ENCODE results near the gene DCDC2C. TPM values are rescaled to one million over a fixed set of nuclear protein-coding genes. Genes with fewer than 3 reads are reported as not detected.

The DCDC2C gene
- total and polyA plus RNA-seq, 9 of the 15 experiments (the other 6 are each of a cell fraction or from before 2014, with no cell fraction given): not detected

- Histone ChIP-seq H3K4me3 (no peak overlapping the region), H3K9me3 (replicated peaks; ENCODE audit: control insufficient read depth, insufficient read depth, low read depth, low read length) (no peaks in the 10 kb centered on the region), H3K27me3 (ENCODE audit: control insufficient read depth in 2 of 2, insufficient read depth in 2 of 2, low read length in 2 of 2) (peaks cover 34 to 50% of the 10 kb centered on the region in 2 experiments), H3K4me2 (ENCODE audit: insufficient read depth, low read length) (no peak overlapping the region), H3K9ac (ENCODE audit: insufficient read depth in 1 of 2, low read depth in 2 of 2, low read length in 2 of 2) (no peak overlapping the region), H3K27ac (ENCODE audit: extremely low read depth, low read depth, low read length) (no peak overlapping the region), H3K4me1 (replicated peaks in 1 of 2; ENCODE audit: control insufficient read depth in 2 of 2, insufficient read depth in 2 of 2, low read length in 2 of 2) (peaks cover 0 to 8% of the 10 kb centered on the region in 2 experiments; a peak in 1 of 5 replicates), H2AFZ (ENCODE audit: low read depth, low read length) (no peak overlapping the region), H4K20me1 (replicated peaks; ENCODE audit: control insufficient read depth, insufficient read depth, low read length) (no peaks in the 10 kb centered on the region), H3K79me2 (ENCODE audit: control insufficient read depth, insufficient read depth, low read length) (no peaks in the 10 kb centered on the region), H3K9me1 (ENCODE audit: control insufficient read depth, insufficient read depth, low read length) (no peaks in the 10 kb centered on the region), H3K36me3 (ENCODE audit: control insufficient read depth, insufficient read depth, low read length) (no peaks in the 10 kb centered on the region)
- no peak for ATAC-seq
- ChIA-PET POLR2A (interaction anchor here (0.6 to 1.0 kb wide), 4 partner anchors 128 to 821 kb away, joined by 3 to 5 read pairs (median 4); no protein-coding TSS in a partner anchor), CTCF (ENCODE audit: low intra/inter-chr PET ratio) (no interaction called here)
- no peak for DNase-seq (ENCODE audit: extremely low read depth in 1 of 4, low spot score in 3 of 4)
- 26% methylated on average over 31 of the region's 36 CpGs for WGBS (ENCODE audit: insufficient coverage, low coverage, missing lambda C conversion rate)
- FAIRE-seq: no peak
- in situ Hi-C loops (cut with MboI): loop anchor here (10.0 to 25.0 kb wide), 3 partner anchors 162 to 1545 kb away; no protein-coding TSS in a partner anchor
- TF ChIP-seq NR2C1 (IDR thresholded peaks at IDR 0.05): peak; percentile 98
- TF ChIP-seq NR2C1 (tag; IDR thresholded peaks at IDR 0.05): peak; percentile 99
- no peak for TF ChIP-seq ID3 (CRISPR knock-in tag; IDR thresholded peaks at IDR 0.05)
- 0 out of 2 replicates have a peak, but pooled peaks have one; percentile 20 for TF ChIP-seq ID3 (tag; IDR thresholded peaks at IDR 0.05)
- no peak for TF ChIP-seq RBM34 (IDR thresholded peaks at IDR 0.05; ENCODE audit: borderline replicate concordance, insufficient read depth, low read length)
- peak; percentile 95 for TF ChIP-seq NR2C2 (CRISPR knock-in tag; IDR thresholded peaks at IDR 0.05)
- TF ChIP-seq NR2C2 (tag; IDR thresholded peaks at IDR 0.05): peak; percentile 99
- no peak for TF ChIP-seq GTF3C2 (IDR thresholded peaks at IDR 0.05; ENCODE audit: borderline replicate concordance, extremely low read depth, insufficient read length)
- TF ChIP-seq CREB3L1 (IDR thresholded peaks at IDR 0.05; ENCODE audit: borderline replicate concordance, low read depth): peak; percentile 33; the same call in 1 of the 2 replicates
- peak; percentile 36 for TF ChIP-seq HMGN3 (IDR thresholded peaks at IDR 0.05; ENCODE audit: borderline replicate concordance, extremely low read depth, insufficient read length, low read depth, low read length)
- TF ChIP-seq DIDO1 (tag; IDR thresholded peaks at IDR 0.05; ENCODE audit: low read depth): 0 out of 2 replicates have a peak, but pooled peaks have one; percentile 29
- TF ChIP-seq KDM1A (IDR thresholded peaks at IDR 0.05): peak in 1 of 2 experiments; percentile 65; a peak in 1 of 4 replicates
- 0 out of 4 replicates have a peak, but pooled peaks of 1 of the 2 experiments have one; percentile 30 for TF ChIP-seq HDAC1 (IDR thresholded peaks at IDR 0.05)
- TF ChIP-seq TOE1 (IDR thresholded peaks at IDR 0.05; ENCODE audit: borderline replicate concordance): no peak
- no peak for TF ChIP-seq TOE1 (CRISPR knock-in tag; IDR thresholded peaks at IDR 0.05; ENCODE audit: borderline replicate concordance, low read depth)
- TF ChIP-seq MTA2 (IDR thresholded peaks at IDR 0.05; ENCODE audit: low read depth): peak; percentile 30; the same call in 1 of the 2 replicates
- intact Hi-C loops (cut with micrococcal nuclease): no loop called here
- BruUV-seq (replicated peaks): no TSS peak
Measured at GRCh38 chr2:3656762-3657721, 46.3 kb upstream of the DCDC2C start.
